ENCODE results near the gene DYNLT2B.

The DYNLT2B gene

GRCh38 chr3:196336319-196337145, 18.5 kb upstream of the DYNLT2B start:
- TF ChIP-seq CTCF (IDR thresholded peaks at IDR 0.05): no peak

- no peak for TF ChIP-seq CTCF (IDR thresholded peaks at IDR 0.05)
Measured at GRCh38 chr3:196335503-196335948, 17.5 kb upstream of the DYNLT2B start.

GRCh38 chr3:196334982-196335381, 16.9 kb upstream of the DYNLT2B start:
- TF ChIP-seq CTCF (IDR thresholded peaks at IDR 0.05): no peak

- no peak for TF ChIP-seq CTCF (IDR thresholded peaks at IDR 0.05)
Measured at GRCh38 chr3:196332168-196332567, 14.1 kb upstream of the DYNLT2B start.

- TF ChIP-seq CTCF (IDR thresholded peaks at IDR 0.05): no peak
Measured at GRCh38 chr3:196327405-196327804, 9.4 kb upstream of the DYNLT2B start.

GRCh38 chr3:196326936-196327335, 8.9 kb upstream of the DYNLT2B start:
- no peak for TF ChIP-seq CTCF (IDR thresholded peaks at IDR 0.05)

- no peak for TF ChIP-seq CTCF (IDR thresholded peaks at IDR 0.05)
Measured at GRCh38 chr3:196323691-196324090, 5.7 kb upstream of the DYNLT2B start.

Data from LNCAP (cell line).